Measurements from ENCODE around the gene CAMK2B.

DNA sequence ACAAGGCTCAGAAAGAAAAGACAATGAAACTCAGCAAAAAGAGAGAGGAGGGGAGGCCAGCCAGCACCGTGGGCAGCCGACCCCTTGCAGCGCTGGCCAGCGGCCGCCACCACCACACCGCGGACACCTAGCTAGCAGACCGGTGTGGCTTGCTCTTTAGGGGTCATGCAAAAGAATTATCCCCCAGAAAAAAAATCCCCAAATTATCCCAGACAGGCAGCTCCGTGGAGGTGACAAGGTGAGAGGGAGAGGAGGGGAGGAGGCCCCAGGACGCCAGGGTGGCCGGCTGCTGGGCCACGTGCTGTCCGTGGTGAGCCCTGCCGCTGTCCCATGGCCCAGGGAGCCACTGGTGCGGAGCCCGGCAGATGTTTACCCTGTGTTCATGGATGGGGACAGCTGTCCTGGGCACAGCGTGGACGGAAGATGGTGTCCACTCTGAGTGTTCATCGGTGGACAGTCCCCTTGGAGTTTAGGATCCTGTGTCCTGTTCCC lies 108.1 kb downstream of the CAMK2B start:
- no peak for TF ChIP-seq SIN3A (IDR thresholded peaks at IDR 0.05; ENCODE audit: borderline replicate concordance, insufficient read depth, low read length)
- TF ChIP-seq POLR2AphosphoS5 (IDR thresholded peaks at IDR 0.05; ENCODE audit: low read depth, low read length) = no peak
- no peak for TF ChIP-seq TAF1 (IDR thresholded peaks at IDR 0.05; ENCODE audit: borderline replicate concordance, insufficient read depth, low read length)
- TF ChIP-seq, protein P1, sequence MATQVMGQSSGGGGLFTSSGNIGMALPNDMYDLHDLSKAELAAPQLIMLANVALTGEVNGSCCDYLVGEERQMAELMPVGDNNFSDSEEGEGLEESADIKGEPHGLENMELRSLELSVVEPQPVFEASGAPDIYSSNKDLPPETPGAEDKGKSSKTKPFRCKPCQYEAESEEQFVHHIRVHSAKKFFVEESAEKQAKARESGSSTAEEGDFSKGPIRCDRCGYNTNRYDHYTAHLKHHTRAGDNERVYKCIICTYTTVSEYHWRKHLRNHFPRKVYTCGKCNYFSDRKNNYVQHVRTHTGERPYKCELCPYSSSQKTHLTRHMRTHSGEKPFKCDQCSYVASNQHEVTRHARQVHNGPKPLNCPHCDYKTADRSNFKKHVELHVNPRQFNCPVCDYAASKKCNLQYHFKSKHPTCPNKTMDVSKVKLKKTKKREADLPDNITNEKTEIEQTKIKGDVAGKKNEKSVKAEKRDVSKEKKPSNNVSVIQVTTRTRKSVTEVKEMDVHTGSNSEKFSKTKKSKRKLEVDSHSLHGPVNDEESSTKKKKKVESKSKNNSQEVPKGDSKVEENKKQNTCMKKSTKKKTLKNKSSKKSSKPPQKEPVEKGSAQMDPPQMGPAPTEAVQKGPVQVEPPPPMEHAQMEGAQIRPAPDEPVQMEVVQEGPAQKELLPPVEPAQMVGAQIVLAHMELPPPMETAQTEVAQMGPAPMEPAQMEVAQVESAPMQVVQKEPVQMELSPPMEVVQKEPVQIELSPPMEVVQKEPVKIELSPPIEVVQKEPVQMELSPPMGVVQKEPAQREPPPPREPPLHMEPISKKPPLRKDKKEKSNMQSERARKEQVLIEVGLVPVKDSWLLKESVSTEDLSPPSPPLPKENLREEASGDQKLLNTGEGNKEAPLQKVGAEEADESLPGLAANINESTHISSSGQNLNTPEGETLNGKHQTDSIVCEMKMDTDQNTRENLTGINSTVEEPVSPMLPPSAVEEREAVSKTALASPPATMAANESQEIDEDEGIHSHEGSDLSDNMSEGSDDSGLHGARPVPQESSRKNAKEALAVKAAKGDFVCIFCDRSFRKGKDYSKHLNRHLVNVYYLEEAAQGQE (IDR thresholded peaks at IDR 0.05; ENCODE audit: insufficient read depth in 1 of 2, low read depth in 2 of 2, low read length in 2 of 2) = no peak

Data from PFSK-1 (cell line).